Coronary artery (tissue), 2 donors: Measurements from ENCODE around the gene IFITM1.
A peak's percentile ranks its signal among the peaks of the same experiment; 100 is the strongest.
"Not testable (repeated sequence)": the region's sequence is repeated elsewhere in the genome, so short reads cannot be mapped to it uniquely, and the experiment has no call there.

Experiments used
- DNase-seq: peaks from one replicate; pipeline ENCODE4 v3.0.0-alpha.2; 2017; ENCODE audit warnings: low spot score
- H3K27ac ChIP-seq, 2 donors: fragments of 200-600 bp; sonication (generic); one replicate each; pipeline ENCODE4 v1.5.1; 2016 to 2019
- H3K4me3 ChIP-seq: fragments of 200-600 bp; sonication (generic); 2 replicates; pipeline ENCODE4 v1.5.1; 2016; ENCODE audit warnings: mild to moderate bottlenecking, moderate library complexity
- CTCF ChIP-seq: fragments of 200-600 bp; sonication (generic); IDR thresholded peaks from one replicate; pipeline ENCODE4 v1.5.1; 2019; ENCODE audit warnings: antibody characterized with exemption

IFITM1 gene

GRCh38 chr11:305844-306211 lies 8.0 kb upstream of the IFITM1 start:
- Histone ChIP-seq H3K27ac (peak overlapping the region in 1 of 2 donors; percentile 33), H3K4me3 (no peak overlapping the region)
- DNase-seq = no peak
- TF ChIP-seq CTCF = no peak

DNA sequence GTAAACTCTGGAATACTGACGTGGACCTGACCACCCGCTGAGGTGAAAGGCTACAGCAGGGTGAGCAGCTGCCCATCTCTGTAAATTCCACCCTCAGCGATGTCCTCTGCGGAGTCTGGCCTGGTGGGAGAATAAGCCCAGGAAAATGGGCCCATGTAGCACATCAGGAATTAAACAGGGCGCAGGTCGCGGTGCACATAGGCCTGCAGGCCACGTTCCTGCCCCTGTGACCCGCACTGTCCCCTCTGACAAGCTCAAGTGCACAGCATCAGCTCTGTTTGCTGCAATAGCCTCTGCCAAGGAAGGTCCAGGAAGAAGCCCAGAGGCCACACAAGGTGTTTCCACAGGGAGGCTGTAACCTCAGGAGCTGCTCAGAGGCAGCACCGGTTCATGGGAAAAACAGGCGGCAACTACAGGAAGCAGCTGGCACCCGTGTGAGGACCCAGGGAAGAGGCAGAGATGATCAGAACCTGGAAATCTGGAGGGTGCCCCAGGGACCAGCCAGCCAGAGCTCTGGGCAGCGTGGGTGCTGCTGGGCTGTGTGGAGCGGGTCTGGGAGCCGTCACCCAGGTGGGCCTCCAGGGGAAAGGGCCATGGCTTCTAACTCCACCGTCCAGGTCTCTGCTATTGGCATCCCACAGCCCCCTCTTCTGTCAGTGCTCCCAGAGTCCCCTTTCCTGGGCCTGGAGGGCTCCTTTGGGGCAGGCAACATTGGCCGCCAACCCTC lies 7.0 kb upstream of the IFITM1 start:
- Histone ChIP-seq H3K4me3 (no peak overlapping the region), H3K27ac (peak overlapping the region in 1 of 2 donors; percentile 89)
- no peak for DNase-seq
- no peak for TF ChIP-seq CTCF

GRCh38 chr11:307766-308708 lies 5.8 kb upstream of the IFITM1 start, which contains the start of gene IFITM2:
Gene IFITM2 (plus strand): TSS chr11:307816. CDS start chr11:308193, 377 bp downstream.
- peak; percentile 90 for DNase-seq
- Histone ChIP-seq H3K27ac (peak within 1 kb of the TSS; percentile 70 to 89), H3K4me3 (peak within 1 kb of the TSS; percentile 73)

DNA sequence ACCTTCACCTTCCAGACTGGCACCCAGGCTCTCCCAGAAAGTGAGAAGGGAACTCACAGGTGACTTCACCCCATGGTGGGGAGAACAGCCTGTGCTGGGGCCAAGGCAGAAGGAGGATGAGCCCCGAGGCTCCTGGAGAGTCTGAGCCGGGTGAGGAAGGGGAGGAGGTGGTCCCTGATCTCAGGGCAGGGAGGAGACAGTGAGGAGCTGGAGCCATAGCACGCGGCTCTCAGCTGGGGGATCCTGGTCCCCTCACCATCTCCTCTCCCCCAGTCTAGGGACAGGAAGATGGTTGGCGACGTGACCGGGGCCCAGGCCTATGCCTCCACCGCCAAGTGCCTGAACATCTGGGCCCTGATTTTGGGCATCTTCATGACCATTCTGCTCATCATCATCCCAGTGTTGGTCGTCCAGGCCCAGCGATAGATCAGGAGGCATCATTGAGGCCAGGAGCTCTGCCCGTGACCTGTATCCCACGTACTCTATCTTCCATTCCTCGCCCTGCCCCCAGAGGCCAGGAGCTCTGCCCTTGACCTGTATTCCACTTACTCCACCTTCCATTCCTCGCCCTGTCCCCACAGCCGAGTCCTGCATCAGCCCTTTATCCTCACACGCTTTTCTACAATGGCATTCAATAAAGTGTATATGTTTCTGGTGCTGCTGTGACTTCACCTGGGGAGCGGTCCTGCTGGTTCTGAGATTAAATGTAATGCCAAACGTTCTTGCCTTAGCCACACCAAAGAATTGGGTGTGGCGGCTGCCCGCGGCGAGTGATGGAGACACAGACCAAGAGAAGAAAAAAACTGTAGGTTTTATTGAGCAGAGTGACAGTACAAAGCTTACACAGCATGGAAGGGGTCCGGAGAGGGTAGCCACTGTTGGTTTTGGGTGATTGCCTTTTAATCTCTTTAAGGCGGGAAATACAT lies 4.8 kb upstream of the IFITM1 start:
- not testable (repeated sequence) for DNase-seq
- peak overlapping the region; percentile 73 for H3K4me3 ChIP-seq
- H3K27ac ChIP-seq = peak overlapping the region; percentile 70 to 89

DNA sequence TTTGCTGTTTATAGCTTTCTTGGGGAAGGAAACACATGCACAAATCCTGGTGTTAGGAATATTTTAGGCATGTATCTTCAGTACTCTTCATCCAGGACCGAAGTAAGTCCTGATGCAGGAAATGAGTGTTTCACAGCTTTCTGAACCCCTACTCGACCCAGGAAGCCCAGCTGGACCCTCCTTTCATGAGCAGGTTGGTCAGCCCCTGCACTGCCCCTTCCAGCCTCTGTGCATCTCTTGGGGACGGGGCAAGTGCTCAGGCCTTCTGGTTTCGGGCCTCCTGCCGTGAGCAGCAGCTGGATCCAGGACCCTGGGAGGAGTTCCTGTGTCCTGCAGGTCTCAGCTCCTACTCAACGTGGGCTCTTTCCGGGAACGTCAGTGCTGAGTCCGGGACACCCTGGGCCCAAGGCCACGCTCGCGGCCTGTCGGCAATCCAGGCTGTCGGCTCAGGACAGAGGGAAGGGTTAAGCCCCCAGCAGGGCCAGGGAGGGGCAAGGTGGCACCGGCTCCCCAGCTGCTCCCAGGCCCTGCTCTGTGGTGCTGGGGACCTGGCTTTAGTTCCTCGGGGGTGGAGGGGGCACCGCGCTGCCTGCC lies 3.8 kb upstream of the IFITM1 start:
- not testable (repeated sequence) for DNase-seq
- peak overlapping the region; percentile 73 for H3K4me3 ChIP-seq
- peak overlapping the region; percentile 70 to 89 for H3K27ac ChIP-seq

DNA sequence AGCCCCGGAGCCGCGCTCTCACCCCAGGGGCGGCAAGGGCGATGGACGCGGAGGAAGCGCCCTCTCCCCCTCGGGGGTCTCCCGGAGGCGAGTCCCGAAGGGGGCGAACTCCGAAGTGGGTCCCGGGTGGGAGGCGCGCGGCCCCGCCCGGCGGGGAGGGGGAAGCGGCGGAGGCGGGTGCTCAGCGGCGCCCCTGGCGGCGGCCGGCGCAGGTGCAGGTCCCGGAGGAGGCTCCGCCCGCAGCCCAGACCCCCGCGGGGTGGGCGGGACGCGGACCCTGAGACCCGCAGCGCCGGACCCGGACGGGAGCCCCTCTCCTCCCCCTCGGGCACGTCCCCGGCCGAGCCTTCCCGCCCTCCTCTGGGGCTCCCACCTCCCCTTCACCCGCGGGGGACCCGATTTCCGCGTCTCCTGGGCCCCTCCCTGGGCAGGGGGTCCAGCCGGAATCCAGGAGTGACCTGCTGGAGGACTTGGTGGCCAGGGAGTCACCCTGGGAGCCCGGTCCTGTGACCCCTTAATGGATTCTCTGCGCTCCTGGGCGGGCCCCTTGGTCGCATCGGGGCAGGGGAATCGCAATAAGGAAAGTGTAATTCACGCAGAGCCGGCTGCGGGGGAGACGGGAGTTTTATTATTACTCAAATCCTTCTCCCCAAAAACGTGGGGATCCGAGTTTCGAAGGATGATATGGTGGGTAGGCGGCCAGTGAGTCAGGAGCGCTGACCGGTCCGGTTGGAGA lies 2.7 kb upstream of the IFITM1 start:
- H3K27ac ChIP-seq = peak overlapping the region; percentile 11 to 78
- H3K4me3 ChIP-seq = peak overlapping the region; percentile 62
- not testable (repeated sequence) for DNase-seq

GRCh38 chr11:312092-312816 lies 1.6 kb upstream of the IFITM1 start:
- no peak for DNase-seq
- Histone ChIP-seq H3K4me3 (peak overlapping the region; percentile 62), H3K27ac (peak overlapping the region; percentile 11 to 78)
- no peak for TF ChIP-seq CTCF

DNA sequence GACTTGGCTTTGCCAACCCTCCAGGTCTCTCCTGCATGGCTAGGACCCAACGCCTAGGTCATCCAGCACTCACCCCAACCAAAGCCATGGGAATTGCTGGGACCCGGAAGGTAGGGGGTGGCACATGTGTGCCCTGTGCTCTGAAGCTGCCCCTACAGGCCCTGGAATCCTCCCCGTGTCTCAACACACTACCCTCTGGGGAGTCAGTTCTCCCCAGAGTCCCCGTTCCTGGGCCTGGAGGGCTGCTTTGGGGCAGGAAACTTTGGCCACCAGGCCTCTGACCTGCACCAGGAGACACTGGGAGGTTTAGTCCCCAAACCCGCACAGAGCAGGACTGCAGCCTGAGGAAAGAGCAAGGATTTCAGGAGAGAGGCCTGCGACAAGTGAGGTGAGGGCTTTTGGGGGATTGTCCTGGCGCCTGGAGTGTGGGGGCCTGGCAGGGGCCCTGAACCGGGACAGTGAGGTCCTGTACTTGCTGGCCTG lies 495 bp upstream of the IFITM1 start:
- no peak for TF ChIP-seq CTCF
- H3K27ac ChIP-seq = peak overlapping the region; percentile 7 to 78
- DNase-seq = no peak
- peak overlapping the region; percentile 68 for H3K4me3 ChIP-seq

GRCh38 chr11:314554-314875 lies 675 bp downstream of the IFITM1 start:
- DNase-seq = not testable (repeated sequence)
- peak overlapping the region; percentile 68 for H3K4me3 ChIP-seq
- H3K27ac ChIP-seq = peak overlapping the region in 1 of 2 donors; percentile 78
